GM21515 (cell line): ENCODE data around the gene SIPA1.

ENCODE experiments used
- ATAC-seq: cut with Tn5 transposase; IDR thresholded peaks from one replicate; pipeline ENCODE4 v1.9.1; 2021; ENCODE audit not compliant: unreplicated experiment

SIPA1 gene

GRCh38 chr11:65607614-65608426, 30.1 kb upstream of the SIPA1 start:
- no peak for ATAC-seq

- no peak for ATAC-seq
Observed at GRCh38 chr11:65609229-65609628, 28.7 kb upstream of the SIPA1 start.

DNA sequence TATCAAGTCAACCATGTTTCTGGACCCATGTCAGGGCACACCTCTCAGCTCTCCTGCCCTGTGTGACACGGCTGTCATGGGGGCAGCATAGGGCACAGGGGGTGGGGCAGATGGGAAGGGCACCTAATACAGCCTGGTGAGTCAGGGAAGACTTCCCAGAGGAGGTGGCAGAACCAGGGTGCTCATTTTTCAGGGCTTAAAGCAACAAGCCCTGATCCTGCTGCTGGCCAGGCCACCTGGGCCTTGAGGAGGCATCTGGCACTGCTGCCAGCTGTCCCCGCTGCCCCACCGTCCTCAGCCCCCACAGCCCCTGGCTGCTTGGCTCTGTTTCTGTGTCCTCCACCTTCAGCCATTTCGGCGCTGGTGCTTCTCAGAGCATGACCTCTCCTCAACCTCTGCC, 28.2 kb upstream of the SIPA1 start:
- ATAC-seq, result no peak

DNA sequence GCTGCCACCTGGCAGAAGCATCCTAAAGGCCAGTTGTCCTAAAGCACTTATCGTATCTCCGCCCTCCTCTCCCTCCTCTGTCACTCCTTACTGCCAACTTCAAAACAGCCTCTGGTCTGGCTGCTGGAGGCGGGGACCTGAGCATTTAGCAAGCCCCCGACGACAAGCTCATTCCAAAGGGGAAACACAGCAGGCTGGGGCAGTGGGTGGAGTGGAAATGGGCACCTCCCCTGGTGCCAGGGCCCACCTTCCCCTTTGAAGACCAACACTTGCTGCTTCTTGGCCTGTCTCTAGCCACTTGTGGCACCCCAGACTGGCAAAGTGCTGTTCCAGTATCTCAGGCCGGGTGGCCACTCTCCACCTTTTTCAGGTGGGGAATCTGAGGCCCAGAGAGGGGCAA, 27.5 kb upstream of the SIPA1 start:
- ATAC-seq, result no peak

- no peak for ATAC-seq
Observed at GRCh38 chr11:65611028-65611757, 26.7 kb upstream of the SIPA1 start.

- no peak for ATAC-seq
Observed at GRCh38 chr11:65611758-65612603, 25.9 kb upstream of the SIPA1 start.

GRCh38 chr11:65612691-65613090, 25.2 kb upstream of the SIPA1 start:
- ATAC-seq, result no peak

DNA sequence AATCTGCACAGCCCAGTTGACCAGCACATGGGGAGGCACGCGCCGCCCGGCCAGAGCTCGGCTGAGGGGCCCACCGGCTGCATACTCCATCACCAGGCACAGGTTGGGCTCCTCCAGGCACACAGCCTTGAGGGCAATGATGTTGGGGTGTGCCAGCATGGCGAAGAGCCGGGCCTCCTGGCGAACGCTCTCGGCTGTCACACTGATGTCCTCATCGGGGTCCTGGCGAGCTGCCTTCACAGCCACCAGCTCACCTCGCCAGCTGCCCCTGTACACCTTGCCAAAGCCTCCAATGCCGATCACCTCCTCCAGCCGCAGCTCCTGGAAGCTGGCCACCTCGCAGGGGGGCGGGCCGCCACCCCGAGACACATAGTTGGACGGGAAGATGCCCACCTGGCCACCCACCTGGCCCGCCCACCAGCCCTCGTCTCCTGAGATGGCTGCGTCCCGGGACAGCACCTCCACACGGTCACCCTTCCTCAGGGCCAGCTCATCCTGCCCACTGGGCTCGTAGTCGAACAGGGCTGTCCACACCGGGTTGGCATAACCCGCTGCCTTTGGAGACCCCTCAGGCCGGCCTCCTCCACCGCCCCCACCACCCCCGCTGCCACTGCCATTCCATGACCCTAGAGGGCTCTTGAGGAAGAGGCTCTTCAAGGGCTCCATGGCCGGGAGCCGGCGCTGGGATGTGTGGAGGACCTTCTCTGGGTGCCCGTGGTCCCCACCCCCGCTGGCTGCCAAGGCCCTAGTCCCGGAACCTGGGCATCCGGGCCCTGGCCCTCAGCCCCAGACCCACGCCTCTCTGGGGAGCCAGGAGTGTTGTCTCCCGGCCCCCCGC, 24.6 kb upstream of the SIPA1 start:
- no peak for ATAC-seq

- ATAC-seq, result peak; percentile 74
Observed at GRCh38 chr11:65615229-65615949, 22.5 kb upstream of the SIPA1 start, which contains the start of gene PCNX3. PCNX3 (plus strand) TSS chr11:65615776; CDS start chr11:65616312, 536 bp downstream.

DNA sequence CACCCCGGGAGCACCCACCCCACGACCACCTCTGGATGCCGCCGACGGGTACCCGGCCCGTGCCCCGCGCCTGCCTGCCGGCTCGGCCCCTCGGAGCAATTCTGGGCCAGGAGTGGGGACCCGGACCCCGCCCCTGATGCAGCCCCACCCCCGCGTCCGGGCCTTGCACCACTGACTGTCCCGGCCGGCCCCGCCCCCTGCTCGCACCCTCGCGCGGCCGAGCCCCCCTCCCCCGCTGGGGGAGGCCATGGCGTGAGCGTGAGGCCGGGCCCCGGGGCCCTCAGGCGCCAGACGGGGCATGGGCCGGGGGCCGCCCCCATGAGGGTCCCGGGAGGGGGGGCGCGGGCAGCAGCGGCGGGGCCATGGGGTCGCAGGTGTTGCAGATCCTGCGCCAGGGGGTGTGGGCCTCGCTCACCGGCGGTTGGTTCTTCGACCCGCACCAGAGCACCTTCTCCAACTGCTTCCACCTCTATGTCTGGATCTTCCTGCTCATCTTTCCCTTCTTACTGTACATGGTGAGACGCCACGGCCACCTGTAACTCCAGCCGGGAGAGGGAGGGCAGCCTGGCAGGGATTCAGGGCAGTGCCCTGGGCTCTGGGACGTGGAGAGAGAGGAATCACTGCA, 21.8 kb upstream of the SIPA1 start:
- peak; percentile 5 for ATAC-seq

- ATAC-seq, result no peak
Observed at GRCh38 chr11:65616575-65617001, 21.3 kb upstream of the SIPA1 start.

GRCh38 chr11:65617136-65617850, 20.6 kb upstream of the SIPA1 start:
- no peak for ATAC-seq

GRCh38 chr11:65617990-65618751, 19.7 kb upstream of the SIPA1 start:
- no peak for ATAC-seq

- no peak for ATAC-seq
Observed at GRCh38 chr11:65618763-65619162, 19.1 kb upstream of the SIPA1 start.

DNA sequence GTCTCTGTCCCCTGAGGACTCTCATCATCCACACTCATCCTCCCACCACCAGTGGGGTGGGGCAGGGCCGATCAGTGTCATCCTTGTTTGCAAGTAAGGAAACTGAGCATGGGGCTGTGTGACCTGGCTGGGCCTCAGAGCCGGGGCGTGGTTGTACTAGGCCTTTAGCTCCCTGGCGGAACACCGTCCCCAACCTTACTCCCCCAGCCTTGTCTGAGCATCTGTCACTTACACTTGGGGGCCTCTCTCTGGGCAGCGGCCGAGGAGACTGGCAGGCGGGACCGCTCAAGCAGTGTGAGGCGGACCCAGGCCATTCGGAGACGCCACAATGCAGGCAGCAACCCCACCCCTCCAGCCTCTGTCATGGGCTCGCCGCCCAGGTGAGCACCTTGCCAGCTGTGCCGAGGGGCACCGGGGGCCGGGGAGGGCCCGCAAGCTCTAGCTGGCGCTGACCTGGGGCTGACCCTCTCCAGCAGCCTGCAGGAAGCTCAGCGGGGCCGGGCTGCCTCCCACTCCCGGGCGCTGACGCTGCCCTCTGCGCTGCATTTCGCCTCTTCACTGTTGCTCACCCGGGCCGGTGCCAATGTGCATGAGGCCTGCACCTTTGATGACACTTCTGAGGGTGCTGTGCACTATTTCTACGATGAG, 18.5 kb upstream of the SIPA1 start:
- ATAC-seq, result no peak

GRCh38 chr11:65620666-65621065, 17.2 kb upstream of the SIPA1 start:
- ATAC-seq, result no peak

DNA sequence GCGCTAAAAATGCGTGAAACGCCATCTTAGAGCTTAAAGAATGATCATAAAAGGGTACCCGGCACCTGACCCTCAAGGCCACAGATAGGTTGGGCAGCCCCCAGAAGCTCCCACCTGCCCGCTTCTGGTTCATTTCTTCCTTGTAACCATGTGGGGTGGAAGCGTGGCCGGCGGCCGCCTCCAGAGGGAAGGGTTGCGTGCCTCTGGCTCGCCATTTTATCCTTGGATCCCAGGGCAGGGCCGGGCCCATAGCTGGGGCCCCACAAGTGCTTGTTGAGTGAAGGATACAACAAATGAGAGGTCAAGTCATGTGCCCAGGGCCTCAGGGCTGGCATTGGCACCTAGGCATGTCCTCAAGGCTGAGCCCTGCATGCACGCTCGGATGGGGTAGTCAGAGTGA, 16.4 kb upstream of the SIPA1 start:
- ATAC-seq, result no peak
